DMS153 (cell line): ENCODE data around the gene KMT2A.
A peak's percentile ranks its signal among the peaks of the same experiment; 100 is the strongest.
"Not testable (repeated sequence)": the region's sequence is repeated elsewhere in the genome, so short reads cannot be mapped to it uniquely, and the experiment has no call there.

Experiments used
- DNase-seq: peaks from one replicate; lab custom pipeline; 2025; lab: John Stamatoyannopoulos, UW

Gene KMT2A

DNA sequence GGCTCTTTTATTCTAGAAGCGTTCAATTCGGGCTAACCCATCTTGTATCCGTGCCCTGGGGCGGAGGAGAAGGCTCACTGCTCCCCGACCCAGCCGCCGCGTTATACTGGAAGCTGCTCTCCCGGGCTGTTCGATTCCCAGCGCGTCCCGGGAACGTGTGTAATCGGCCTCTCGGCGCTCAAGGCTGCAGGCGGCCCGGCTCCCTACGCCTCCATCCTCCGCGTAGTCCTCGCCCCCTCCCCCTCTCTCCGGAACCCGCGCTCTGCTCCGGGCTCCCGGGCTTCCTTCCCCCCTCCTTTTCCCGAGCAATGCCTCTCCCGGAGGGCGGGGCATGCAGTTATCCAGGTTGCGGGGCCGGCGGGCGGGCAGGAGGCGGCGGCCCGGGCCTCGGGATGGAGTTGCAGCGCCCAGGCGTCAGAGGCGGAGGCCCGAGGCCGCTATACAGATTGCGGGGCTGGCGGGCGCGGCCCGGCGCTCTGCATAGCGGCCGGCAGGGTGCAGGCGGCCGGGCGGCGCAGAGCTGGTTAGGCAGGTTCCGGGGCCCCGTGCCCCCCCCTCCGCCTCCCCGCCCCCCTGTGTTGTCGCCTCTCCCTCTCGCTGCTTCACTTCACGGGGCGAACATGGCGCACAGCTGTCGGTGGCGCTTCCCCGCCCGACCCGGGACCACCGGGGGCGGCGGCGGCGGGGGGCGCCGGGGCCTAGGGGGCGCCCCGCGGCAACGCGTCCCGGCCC, at the start of gene KMT2A:
KMT2A (plus strand) TSS at position 600 of the 732 bp plus-strand sequence; CDS start at position 621, 21 bp downstream.
- peak; percentile 98 for DNase-seq

DNA sequence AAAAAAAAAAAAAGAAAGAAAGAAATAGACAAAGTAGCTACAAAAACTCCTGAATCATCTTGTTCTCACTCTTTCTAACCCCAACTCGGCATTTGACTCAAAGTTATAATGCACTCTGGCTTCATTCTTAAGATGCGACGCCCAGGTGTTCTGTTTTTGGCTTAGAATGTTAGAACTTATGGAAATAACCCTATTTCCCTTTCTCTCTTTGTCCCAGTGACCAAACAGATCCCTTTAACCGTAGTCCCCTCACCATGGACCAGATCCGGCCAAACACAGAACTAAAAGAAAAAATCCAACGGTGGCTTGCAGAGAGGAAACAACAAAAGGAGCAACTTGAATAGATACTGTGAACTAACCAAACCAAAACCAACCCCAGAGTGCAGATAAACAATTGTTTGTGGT, 40.2 kb upstream of the KMT2A start:
- DNase-seq = no peak

DNA sequence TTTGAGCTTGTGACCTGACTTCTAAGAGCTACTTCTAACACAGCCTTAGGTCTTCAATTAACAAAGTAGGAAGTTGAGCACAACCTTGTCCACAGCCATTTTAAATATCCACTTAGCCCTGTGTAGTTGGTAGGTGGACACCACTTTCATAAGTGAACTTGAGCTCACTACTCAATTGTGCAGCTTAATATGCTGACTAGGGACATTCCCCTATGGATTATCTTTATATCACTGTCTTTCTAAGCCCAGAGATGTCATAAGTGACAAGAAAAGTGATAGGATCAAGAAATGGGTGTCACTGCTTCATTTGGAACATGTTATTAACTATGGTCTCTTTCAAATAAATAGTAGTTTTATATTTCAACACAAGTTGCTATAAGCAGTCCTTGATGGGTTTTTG, 38.8 kb upstream of the KMT2A start:
- no peak for DNase-seq

GRCh38 chr11:118398791-118399559, 37.3 kb upstream of the KMT2A start:
- DNase-seq = peak; percentile 43

- peak; percentile 74 for DNase-seq
These were observed 35.0 kb upstream of the KMT2A start, which contains the start of gene ATP5MG for GRCh38 chr11:118401151-118401879. Gene ATP5MG, plus strand, starts transcription at chr11:118401606. Its CDS starts 60 bp downstream, at chr11:118401666.

- no peak for DNase-seq
These were observed 34.3 kb upstream of the KMT2A start for GRCh38 chr11:118401880-118402590.

DNA sequence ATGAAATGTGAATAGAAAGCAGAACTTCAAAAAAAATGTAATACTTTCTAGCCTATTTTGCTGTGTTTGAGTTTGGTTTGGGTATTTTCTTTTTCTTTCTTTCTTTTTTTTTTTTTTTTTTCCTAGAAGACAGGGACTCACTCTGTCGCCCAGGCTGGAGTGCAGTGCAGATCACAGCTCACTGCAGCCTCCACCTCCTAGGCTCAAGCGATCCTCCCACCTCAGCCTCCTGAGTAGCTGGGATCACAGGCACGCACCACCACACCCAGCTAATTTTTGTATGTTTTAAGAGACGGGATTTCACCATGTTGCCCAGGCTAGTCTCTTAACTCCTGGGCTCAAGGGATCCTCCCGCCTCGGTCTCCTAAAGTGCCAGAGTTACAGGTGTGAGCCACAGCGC, 33.7 kb upstream of the KMT2A start:
- not testable (repeated sequence) for DNase-seq

DNA sequence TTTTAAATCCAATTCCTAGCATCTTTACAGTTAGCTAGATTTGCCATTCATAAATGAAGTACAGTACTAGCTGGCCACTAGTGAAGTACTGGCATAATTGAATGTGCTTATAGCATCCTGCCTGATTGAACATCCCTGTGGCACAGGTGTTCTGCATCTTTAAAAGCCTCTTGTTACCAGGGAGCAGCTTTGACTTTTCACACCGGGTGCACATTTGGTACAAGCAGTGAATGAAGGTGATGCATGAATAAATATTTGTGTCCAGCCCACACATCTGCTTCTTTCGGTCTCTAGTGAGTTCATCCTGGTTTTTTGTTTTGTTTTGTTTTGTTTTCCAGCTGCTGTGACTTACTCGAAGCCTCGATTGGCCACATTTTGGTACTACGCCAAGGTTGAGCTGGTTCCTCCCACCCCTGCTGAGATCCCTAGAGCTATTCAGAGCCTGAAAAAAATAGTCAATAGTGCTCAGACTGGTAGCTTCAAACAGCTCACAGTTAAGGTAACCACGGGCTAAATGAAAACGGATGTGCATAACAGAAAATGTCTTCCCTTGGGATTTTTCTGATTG, 29.6 kb upstream of the KMT2A start:
- DNase-seq = peak; percentile 98

DNA sequence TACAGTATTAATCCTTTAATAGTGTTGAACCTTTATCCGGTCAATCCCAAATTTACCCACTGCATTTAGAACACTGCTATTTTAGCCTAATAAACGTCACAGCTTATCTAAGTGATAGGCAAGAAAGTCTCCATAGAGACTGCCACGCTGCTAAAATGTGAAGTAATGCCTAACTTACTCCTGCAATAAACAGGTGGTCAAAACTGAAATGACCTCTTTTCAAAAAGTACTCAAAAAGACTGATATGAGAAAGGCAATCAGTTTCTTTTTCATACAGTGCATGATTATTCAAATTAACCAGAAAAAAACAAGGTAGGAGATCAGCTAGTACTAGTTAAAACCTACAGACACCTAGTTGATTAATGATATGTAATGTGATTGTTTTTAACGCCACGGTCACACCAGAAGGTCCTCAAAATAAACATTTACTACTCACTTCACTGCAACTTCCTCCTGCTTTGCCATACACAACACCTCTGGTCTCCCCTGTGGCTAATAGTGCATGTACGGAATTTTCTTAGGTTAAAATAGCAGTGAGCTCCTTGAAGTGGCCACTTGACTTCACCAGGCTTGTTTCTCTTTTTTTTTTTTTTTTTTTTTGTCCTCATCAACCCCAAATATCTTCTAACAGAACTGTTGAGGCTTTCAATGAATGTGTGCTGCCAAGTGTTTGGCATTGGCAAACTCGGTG, 26.1 kb upstream of the KMT2A start:
- DNase-seq = no peak

DNA sequence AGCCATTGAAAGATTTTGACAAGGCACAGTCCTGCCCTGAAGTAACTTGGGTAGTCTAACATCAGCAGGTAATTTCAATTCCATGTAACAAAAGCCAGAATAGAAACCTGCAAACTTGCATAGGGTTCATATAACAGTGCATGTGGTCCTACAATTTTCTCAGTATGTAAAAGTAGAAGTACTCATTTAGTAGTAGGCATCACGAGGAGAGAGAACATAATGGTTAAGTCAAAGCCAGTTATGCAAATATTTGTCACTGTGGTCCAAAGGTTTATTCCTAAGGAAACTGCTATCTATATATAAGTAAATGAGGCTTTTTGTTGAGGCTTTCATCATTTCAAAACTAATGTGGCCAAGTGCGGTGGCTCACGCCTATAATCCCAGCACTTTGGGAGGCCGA, 24.8 kb upstream of the KMT2A start:
- DNase-seq = no peak

- DNase-seq = peak; percentile 22
These were observed 23.4 kb upstream of the KMT2A start for GRCh38 chr11:118412921-118413320.

DNA sequence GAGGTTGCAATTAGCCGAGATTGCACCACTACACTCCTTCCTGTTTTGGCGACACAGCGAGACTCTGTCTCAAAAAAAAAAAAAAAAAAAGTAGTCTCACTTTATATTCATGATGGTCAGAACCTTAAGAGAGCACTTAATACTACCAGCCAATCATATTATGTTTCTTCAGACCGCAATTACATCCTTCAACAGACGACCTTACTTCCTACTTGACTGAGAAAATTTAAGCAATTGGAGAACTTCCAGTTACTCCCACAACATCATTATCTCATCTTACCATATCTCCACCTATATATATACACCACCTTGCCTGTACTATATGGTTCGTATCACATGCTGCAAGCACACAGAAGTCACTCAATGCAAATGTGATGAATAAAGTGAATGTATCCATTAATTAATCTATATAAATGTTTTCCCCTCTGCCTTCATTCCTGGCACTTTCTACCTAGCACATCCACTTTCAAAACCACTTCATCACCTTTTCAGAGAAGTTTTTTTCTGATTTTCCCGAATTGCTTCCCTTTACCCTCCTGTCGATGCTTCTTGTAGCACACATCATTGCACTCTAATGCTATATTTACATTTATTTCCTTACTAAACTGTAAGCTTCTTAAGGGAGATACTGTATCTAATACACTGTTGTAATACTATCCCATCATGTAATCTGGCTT, 21.1 kb upstream of the KMT2A start:
- no peak for DNase-seq

DNA sequence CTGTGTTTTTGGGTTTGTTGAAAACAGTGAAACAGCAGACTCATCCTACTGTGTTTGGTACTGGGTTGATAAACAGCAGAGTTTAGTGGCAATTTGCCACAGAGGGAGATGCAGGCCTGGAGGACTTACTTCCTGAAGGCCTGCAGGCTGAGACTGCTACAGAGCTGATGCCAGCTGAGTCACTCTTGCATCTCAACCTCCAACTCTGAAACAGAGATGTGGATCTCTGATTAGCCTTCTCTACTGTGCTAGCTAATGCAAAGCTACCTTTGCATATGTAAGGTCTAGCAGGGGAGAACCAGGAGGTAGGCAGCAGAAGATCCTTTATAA, 20.6 kb upstream of the KMT2A start:
- peak; percentile 85 for DNase-seq

GRCh38 chr11:118416900-118417299, 19.4 kb upstream of the KMT2A start:
- DNase-seq = not testable (repeated sequence)

GRCh38 chr11:118417801-118418200, 18.5 kb upstream of the KMT2A start:
- DNase-seq = no peak

GRCh38 chr11:118418766-118419165, 17.5 kb upstream of the KMT2A start:
- no peak for DNase-seq

DNA sequence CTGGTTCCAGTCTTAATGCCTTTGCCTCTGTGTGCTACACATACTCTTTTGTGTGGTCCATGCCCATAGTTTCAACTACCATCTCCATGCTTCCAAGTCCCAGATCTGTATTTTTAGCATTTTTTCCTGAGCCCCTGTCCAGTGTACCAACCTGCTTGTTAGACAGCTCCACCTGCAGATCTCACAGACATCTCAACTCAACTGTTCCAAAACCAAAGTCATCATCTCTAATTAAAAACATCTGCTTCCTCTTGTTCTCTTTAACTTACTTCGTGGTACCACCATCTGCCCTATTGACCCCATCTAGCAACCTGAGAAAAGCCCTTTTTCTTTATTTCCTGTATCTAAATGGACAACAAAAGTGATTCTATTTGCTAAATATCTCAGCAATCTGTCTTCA, 8.6 kb upstream of the KMT2A start:
- DNase-seq = no peak

DNA sequence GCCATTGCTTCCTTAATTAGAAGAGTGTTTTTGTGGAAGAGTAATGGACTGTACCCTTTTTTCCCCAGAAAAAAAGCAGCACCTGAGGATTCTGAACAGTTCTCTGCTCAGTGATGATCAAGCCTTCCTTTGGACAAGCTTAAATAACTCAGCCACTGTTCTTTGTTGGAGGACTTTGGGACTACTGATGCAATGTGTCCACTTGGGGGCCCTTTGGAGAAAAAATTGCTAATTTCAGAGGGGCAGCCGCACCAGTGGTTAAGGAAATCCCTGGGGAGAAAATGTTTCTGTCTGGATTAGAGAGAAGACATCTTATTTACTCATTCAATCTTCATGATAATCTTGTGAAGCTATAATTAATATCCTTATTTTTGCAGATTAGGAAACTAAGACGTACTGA, 5.3 kb upstream of the KMT2A start:
- no peak for DNase-seq

DNA sequence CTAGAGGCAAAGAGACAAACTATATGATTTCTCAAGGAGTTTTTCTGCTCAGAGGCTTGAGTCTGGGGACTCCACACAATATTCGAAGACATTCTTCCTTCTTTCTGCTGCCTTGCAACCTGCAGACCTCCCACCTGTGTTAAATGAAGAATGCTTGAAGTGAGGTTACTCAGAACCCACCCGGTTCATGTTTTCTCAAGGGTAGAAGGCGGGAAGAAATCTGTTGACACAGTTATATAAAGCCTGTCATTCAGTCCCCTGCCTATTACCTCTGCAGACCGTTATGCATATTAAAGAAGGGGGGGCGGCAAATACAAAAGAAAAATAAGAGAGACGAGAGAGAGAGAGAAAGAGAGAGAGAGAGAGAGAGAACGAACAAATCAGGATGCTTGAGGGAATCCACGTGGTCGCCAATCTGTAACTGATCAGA, 2.2 kb upstream of the KMT2A start:
- DNase-seq = no peak

GRCh38 chr11:118434553-118435289, 1.6 kb upstream of the KMT2A start:
- no peak for DNase-seq
